CD4-positive, alpha-beta T cell treated with Interleukin-17A for 4 hours (primary cell): ENCODE measurements around the gene NUP93.
"Not testable (repeated sequence)": the region's sequence is repeated elsewhere in the genome, so short reads cannot be mapped to it uniquely, and the experiment has no call there.

Experiments used
- DNase-seq: peaks from one replicate; pipeline ENCODE4 v3.0.0-alpha.2; 2020; ENCODE audit warnings: mixed read lengths

NUP93 gene

GRCh38 chr16:56852401-56852730 lies 122.4 kb downstream of the NUP93 start:
- no peak for DNase-seq

- no peak for DNase-seq
Observed at GRCh38 chr16:56852968-56853367, 123.0 kb downstream of the NUP93 start.

GRCh38 chr16:56855201-56855600 lies 125.3 kb downstream of the NUP93 start:
- DNase-seq: no peak

- DNase-seq: no peak
Observed at GRCh38 chr16:56855946-56856345, 126.0 kb downstream of the NUP93 start.

- DNase-seq: no peak
Observed at GRCh38 chr16:56856876-56857447, 127.0 kb downstream of the NUP93 start.

- no peak for DNase-seq
Observed at GRCh38 chr16:56858374-56858773, 128.4 kb downstream of the NUP93 start.

GRCh38 chr16:56859636-56860035 lies 129.7 kb downstream of the NUP93 start:
- no peak for DNase-seq

GRCh38 chr16:56860226-56861020 lies 130.5 kb downstream of the NUP93 start:
- peak; percentile 48 for DNase-seq

GRCh38 chr16:56861092-56861610 lies 131.2 kb downstream of the NUP93 start:
- DNase-seq: no peak

GRCh38 chr16:56861756-56862155 lies 131.8 kb downstream of the NUP93 start:
- DNase-seq: no peak

GRCh38 chr16:56862776-56863175 lies 132.8 kb downstream of the NUP93 start:
- no peak for DNase-seq

- no peak for DNase-seq
Observed at GRCh38 chr16:56864960-56865359, 135.0 kb downstream of the NUP93 start, which contains the start of gene SLC12A3. TSS of gene SLC12A3 (plus strand) at chr16:56865207. CDS start at chr16:56865236, 29 bp downstream.

GRCh38 chr16:56865394-56866062 lies 135.6 kb downstream of the NUP93 start:
- DNase-seq: no peak

GRCh38 chr16:56866955-56867830 lies 137.3 kb downstream of the NUP93 start:
- DNase-seq: peak; percentile 65

GRCh38 chr16:56868175-56868574 lies 138.2 kb downstream of the NUP93 start:
- DNase-seq: no peak

GRCh38 chr16:56868766-56869165 lies 138.8 kb downstream of the NUP93 start:
- DNase-seq: not testable (repeated sequence)

GRCh38 chr16:56869513-56870275 lies 139.8 kb downstream of the NUP93 start:
- peak; percentile 21 for DNase-seq

- no peak for DNase-seq
Observed at GRCh38 chr16:56870276-56870888, 140.5 kb downstream of the NUP93 start.

GRCh38 chr16:56871172-56871593 lies 141.3 kb downstream of the NUP93 start:
- no peak for DNase-seq

GRCh38 chr16:56872863-56873391 lies 143.0 kb downstream of the NUP93 start:
- DNase-seq: no peak

- DNase-seq: no peak
Observed at GRCh38 chr16:56874800-56875199, 144.9 kb downstream of the NUP93 start.
